Measurements from ENCODE around the gene GRB7. TPM values are rescaled to one million over a fixed set of nuclear protein-coding genes. Genes with fewer than 3 reads are reported as not detected.

The GRB7 gene
- total RNA-seq, 1 donor from 2014 or later, result 1.6 TPM

DNA sequence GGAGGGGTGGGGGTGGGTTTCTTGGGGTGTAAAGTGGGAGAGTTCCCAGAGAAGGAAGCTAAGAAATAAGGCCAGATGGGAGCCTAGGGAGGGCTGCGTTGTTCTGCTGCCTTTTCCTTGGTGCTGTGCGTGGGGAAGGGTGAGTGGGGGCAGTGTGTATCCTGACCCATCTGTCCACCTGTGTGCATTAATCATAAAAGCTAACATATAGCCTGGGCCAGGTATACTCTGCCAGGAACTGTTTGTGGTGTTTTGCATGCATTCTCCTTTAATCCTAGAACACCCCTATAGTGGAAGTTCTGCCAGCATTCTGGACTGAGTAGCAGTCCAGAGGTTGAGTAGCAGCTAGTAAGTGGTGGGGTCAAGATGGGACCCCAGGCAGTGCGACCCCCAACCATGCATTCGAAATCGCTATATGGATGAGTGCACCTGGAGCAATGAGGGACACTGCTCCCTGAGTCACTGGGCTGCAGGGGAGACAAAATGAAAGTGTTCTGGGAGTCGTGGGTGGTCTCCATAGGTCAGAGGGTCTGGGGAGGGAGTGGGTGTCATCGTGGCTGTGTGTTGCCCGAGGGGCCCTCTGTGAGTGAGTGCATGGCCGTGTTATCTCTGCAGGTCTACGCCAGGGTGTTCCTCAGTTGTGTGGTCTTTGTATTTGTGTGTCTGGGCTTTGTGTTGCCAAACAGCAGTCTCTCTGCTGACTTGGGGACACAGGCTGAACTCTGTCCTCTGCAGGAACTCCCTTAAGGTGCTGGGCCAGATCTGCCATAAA lies 36.5 kb upstream of the GRB7 start:
- Histone ChIP-seq H3K4me3 (peak overlapping the region; percentile 84), H3K36me3 (no peaks in the 10 kb centered on the region), H3K27ac (peak overlapping the region; percentile 87 to 91), H3K9me3 (no peaks in the 10 kb centered on the region), H3K4me1 (peaks cover 7 to 35% of the 10 kb centered on the region in 2 donors), H3K27me3 (no peaks in the 10 kb centered on the region)
- DNase-seq (ENCODE audit: low spot score in 2 of 2), result no peak
- TF ChIP-seq, protein P1, sequence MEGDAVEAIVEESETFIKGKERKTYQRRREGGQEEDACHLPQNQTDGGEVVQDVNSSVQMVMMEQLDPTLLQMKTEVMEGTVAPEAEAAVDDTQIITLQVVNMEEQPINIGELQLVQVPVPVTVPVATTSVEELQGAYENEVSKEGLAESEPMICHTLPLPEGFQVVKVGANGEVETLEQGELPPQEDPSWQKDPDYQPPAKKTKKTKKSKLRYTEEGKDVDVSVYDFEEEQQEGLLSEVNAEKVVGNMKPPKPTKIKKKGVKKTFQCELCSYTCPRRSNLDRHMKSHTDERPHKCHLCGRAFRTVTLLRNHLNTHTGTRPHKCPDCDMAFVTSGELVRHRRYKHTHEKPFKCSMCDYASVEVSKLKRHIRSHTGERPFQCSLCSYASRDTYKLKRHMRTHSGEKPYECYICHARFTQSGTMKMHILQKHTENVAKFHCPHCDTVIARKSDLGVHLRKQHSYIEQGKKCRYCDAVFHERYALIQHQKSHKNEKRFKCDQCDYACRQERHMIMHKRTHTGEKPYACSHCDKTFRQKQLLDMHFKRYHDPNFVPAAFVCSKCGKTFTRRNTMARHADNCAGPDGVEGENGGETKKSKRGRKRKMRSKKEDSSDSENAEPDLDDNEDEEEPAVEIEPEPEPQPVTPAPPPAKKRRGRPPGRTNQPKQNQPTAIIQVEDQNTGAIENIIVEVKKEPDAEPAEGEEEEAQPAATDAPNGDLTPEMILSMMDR (IDR thresholded peaks at IDR 0.05), result no peak
- intact Hi-C loops (cut with DNase I), result no loop called here

DNA sequence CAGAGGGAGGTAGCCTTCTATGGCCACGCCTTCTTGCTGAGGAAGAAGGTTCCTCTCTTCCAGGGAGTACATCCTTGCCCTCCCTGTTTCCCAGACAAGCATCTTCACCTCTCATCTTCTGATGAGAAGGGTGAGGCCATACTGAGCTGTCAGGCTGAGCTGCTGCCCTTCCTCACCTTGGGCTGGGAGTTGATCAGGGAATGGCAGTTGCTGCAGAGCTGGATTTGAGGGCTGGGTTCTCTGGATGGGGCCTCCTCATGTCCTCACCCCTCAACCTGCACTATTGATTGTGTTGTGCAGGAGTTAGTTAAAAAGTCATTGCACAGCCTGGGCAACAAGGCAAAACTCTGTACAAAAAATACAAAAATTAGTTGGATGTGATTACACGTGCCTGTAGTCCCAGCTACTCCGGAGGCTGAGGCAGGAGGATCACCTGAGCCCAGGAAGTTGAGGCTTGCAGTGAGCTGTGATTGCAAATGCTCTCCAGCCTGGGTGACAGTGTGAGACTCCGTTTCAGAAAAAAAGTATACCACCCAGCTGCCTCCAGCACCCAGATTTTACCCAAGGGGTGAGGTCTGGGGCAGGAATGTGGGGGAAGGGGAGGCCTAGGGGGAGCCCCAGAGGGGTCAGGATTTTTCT lies 35.8 kb upstream of the GRB7 start:
- TF ChIP-seq, protein P1 (IDR thresholded peaks at IDR 0.05), result no peak
- Histone ChIP-seq H3K4me3 (peak overlapping the region in 1 of 2 donors; percentile 84), H3K36me3 (peaks cover under 1% of the 10 kb centered on the region in 2 donors), H3K4me1 (peaks cover 7 to 42% of the 10 kb centered on the region in 2 donors), H3K9me3 (no peaks in the 10 kb centered on the region), H3K27me3 (no peaks in the 10 kb centered on the region), H3K27ac (peak overlapping the region; percentile 87 to 91)
- DNase-seq (ENCODE audit: low spot score in 2 of 2), result no peak
- intact Hi-C loops (cut with DNase I), result no loop called here

DNA sequence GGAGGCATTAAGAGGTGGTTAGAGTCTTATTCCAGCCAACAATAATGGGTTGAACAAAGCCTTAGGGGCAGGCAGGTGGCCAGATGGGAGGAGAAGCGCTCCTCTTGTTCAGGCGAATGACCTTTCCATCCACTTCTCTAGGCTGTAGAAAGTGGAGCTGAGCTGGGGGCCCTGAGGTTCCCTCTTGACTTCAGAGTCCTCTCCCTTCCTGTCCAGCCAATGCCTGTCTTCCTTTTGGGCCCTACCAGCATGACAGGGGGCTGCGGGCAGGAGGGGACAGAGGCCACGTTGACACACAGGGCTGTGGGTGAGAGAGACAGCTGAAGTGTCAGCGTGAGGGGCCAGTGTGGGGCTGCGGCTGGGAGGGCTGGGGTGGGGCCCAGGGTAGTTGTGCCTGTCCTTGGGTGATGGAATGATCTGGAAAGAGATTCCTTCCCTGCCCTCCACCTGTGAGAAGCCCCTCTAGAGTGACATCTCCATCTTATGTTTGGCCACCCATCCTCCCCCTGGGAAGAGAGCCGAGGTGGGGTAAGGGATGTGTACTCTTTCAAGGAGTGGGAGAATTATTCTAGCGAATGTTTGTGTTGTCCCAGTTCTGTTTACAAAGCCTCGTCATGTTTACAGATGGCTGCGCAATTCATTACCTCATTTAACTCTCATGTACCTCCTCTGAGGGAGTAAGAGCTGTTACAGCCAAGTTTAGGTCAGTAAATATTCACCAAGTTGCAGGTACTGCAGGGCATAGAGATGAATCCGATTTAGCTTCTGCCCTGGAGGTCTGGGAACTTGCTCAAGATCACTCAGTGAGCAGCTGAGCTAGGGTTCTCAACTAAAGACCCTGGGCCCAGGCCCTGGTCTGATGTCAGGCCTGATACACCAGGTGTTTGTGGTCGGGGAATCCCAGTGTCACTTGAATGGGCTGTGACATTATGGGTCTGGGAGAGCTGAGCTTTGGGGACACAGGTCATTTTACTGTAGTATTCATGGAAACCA lies 34.5 kb upstream of the GRB7 start:
- TF ChIP-seq, protein P1 (IDR thresholded peaks at IDR 0.05), result no peak
- Histone ChIP-seq H3K9me3 (no peaks in the 10 kb centered on the region), H3K4me1 (peaks cover 7 to 43% of the 10 kb centered on the region in 2 donors), H3K27me3 (no peaks in the 10 kb centered on the region), H3K4me3 (no peak overlapping the region), H3K27ac (peak overlapping the region; percentile 55 to 88), H3K36me3 (peaks cover 14% of the 10 kb centered on the region in 2 donors)
- no peak for DNase-seq (ENCODE audit: low spot score in 2 of 2)
- intact Hi-C loops (cut with DNase I), result no loop called here

DNA sequence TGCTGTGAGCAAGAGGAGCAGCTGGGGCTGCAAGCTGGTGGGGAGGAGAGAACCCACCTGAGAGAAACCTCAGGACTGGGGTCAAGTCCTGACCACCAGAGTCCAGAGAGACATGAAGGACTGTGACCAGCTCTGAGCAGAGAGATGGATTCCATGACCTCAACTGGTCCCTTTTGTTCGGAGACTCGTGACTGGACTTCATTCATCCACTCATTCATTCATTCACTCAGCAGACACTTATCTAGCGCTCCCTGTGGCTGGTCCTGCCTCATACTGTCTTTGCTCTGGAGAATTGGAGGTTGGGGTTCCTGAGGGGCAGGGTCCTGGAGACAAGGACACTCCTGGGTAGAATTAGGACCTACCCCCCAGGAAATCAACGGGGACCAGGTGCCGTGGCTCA lies 33.8 kb upstream of the GRB7 start:
- no peaks in the 10 kb centered on the region for H3K27me3 ChIP-seq
- DNase-seq (ENCODE audit: low spot score in 2 of 2), result no peak
- H3K36me3 ChIP-seq, result peaks cover 21% of the 10 kb centered on the region in 2 donors
- intact Hi-C loops (cut with DNase I), result loop anchor here (2.0 kb wide), 3 partner anchors 25 to 35 kb away; partner anchors contain the start of genes MIEN1 and PNMT
- peaks cover 7 to 43% of the 10 kb centered on the region in 2 donors for H3K4me1 ChIP-seq
- no peak overlapping the region for H3K4me3 ChIP-seq
- TF ChIP-seq, protein P1 (IDR thresholded peaks at IDR 0.05), result no peak
- H3K9me3 ChIP-seq, result no peaks in the 10 kb centered on the region
- peak overlapping the region; percentile 55 to 88 for H3K27ac ChIP-seq

Measured in ascending aorta (tissue), 2 donors.